Activated naive CD4-positive, alpha-beta T cell treated with anti-CD3 and anti-CD28 coated beads, Interleukin-2, amount 50 U/mL, for 16 hours (primary cell): ENCODE results near the gene BNC2.
"Not testable (repeated sequence)": the region's sequence is repeated elsewhere in the genome, so short reads cannot be mapped to it uniquely, and the experiment has no call there.

Experiments used
- DNase-seq: peaks from one replicate; pipeline ENCODE4 v3.0.0-alpha.2; 2020

Gene BNC2

GRCh38 chr9:16575142-16575985 is 295.1 kb downstream of the BNC2 start:
- DNase-seq, result no peak

- no peak for DNase-seq
These were observed 298.3 kb downstream of the BNC2 start for GRCh38 chr9:16572005-16572734.

GRCh38 chr9:16571127-16571802 is 299.2 kb downstream of the BNC2 start:
- no peak for DNase-seq

GRCh38 chr9:16563446-16563845 is 307.0 kb downstream of the BNC2 start:
- DNase-seq, result no peak

GRCh38 chr9:16561121-16561520 is 309.3 kb downstream of the BNC2 start:
- DNase-seq, result no peak

GRCh38 chr9:16559418-16560188 is 310.9 kb downstream of the BNC2 start:
- no peak for DNase-seq

GRCh38 chr9:16555802-16556201 is 314.7 kb downstream of the BNC2 start:
- no peak for DNase-seq

- DNase-seq, result no peak
These were observed 316.5 kb downstream of the BNC2 start for GRCh38 chr9:16553869-16554540.

GRCh38 chr9:16552252-16552651 is 318.2 kb downstream of the BNC2 start:
- no peak for DNase-seq

- no peak for DNase-seq
These were observed 318.8 kb downstream of the BNC2 start for GRCh38 chr9:16551692-16552091.

- no peak for DNase-seq
These were observed 324.8 kb downstream of the BNC2 start for GRCh38 chr9:16545639-16546038.

GRCh38 chr9:16544842-16545241 is 325.6 kb downstream of the BNC2 start:
- DNase-seq, result no peak

- no peak for DNase-seq
These were observed 326.8 kb downstream of the BNC2 start for GRCh38 chr9:16543686-16544085.

GRCh38 chr9:16543225-16543624 is 327.2 kb downstream of the BNC2 start:
- DNase-seq, result no peak

GRCh38 chr9:16542290-16542689 is 328.2 kb downstream of the BNC2 start:
- no peak for DNase-seq

- DNase-seq, result no peak
These were observed 329.5 kb downstream of the BNC2 start for GRCh38 chr9:16540743-16541613.

- DNase-seq, result not testable (repeated sequence)
These were observed 330.8 kb downstream of the BNC2 start for GRCh38 chr9:16539626-16540025.

- DNase-seq, result no peak
These were observed 334.9 kb downstream of the BNC2 start for GRCh38 chr9:16535555-16535954.

- DNase-seq, result no peak
These were observed 337.6 kb downstream of the BNC2 start for GRCh38 chr9:16532681-16533450.

GRCh38 chr9:16532272-16532671 is 338.2 kb downstream of the BNC2 start:
- DNase-seq, result no peak
